Body of pancreas (tissue), 4 donors: ENCODE results near the gene SPATA16.

Experiments used
- CTCF ChIP-seq, 7 experiments: fragments of 450-650 bp in 4 of 7; fragments of 200-600 bp in 3 of 7; sonication (generic) in 3 of 7; IDR thresholded peaks; one replicate each; pipeline ENCODE4 v1.5.1; 2016 to 2019; ENCODE audit warnings: antibody characterized with exemption in 7 of 7
- POLR2A ChIP-seq, 3 donors: fragments of 450-650 bp; IDR thresholded peaks; one replicate each; pipeline ENCODE4 v1.6.1; 2016; ENCODE audit warnings: antibody characterized with exemption in 3 of 3, mild to moderate bottlenecking in 2 of 3

- no peak for TF ChIP-seq CTCF (IDR thresholded peaks at IDR 0.05)
- no peak for TF ChIP-seq POLR2A (IDR thresholded peaks at IDR 0.05)
These were observed 50.5 kb downstream of the SPATA16 start for GRCh38 chr3:173090492-173090891.
